DOHH2 (cell line): ENCODE data around the gene APOBEC4.

Source experiments
- EZH2phosphoT487 ChIP-seq: fragments of 200-600 bp; sonication (generic); IDR thresholded peaks from 2 replicates; pipeline ENCODE4 v1.6.1; 2017; ENCODE audit warnings: borderline replicate concordance, mild to moderate bottlenecking, antibody characterized with exemption, low read length, moderate library complexity, mixed read lengths
- TF ChIP-seq, protein P1 (sequence below): fragments of 200-600 bp; sonication (generic); IDR thresholded peaks from one replicate; pipeline ENCODE4 v1.5.1; 2014; ENCODE audit warnings: antibody characterized with exemption, mild to moderate bottlenecking, low read depth, low read length; ENCODE audit not compliant: poor library complexity, severe bottlenecking

DNA sequence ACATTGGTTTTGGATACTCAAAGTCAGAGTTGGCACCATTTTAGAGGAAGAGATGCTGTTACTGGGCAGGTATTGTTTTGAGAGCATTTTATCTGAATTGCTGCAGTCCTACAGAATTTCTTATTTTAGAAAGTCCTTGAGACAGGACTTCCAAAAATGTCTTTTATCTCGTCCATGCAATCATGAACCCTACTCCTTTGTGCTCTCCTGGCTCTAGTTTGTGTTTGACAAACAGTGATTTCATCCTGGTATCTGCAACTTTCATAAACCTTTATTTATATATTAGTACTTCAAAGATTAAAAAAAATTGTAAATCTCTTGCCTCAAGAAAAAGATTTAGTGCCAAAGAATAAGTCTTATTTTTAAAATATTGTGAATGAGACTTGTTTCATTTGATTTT, 12.9 kb downstream of the APOBEC4 start:
- TF ChIP-seq, protein P1, sequence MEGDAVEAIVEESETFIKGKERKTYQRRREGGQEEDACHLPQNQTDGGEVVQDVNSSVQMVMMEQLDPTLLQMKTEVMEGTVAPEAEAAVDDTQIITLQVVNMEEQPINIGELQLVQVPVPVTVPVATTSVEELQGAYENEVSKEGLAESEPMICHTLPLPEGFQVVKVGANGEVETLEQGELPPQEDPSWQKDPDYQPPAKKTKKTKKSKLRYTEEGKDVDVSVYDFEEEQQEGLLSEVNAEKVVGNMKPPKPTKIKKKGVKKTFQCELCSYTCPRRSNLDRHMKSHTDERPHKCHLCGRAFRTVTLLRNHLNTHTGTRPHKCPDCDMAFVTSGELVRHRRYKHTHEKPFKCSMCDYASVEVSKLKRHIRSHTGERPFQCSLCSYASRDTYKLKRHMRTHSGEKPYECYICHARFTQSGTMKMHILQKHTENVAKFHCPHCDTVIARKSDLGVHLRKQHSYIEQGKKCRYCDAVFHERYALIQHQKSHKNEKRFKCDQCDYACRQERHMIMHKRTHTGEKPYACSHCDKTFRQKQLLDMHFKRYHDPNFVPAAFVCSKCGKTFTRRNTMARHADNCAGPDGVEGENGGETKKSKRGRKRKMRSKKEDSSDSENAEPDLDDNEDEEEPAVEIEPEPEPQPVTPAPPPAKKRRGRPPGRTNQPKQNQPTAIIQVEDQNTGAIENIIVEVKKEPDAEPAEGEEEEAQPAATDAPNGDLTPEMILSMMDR: no peak
- TF ChIP-seq EZH2phosphoT487: no peak
